HEK293 (cell line): ENCODE data around the gene OPA3.

Experiments
- CTCF ChIA-PET: fragments of 350-600 bp; formaldehyde crosslinking; extraction: SDS; loops from one replicate; lab custom pipeline; 2021; ENCODE audit warnings: antibody characterized with exemption; lab: Yijun Ruan, JAX
- POLR2A ChIA-PET: fragments of 300-600 bp; formaldehyde crosslinking; extraction: SDS; loops from one replicate; lab custom pipeline; 2020; ENCODE audit warnings: antibody characterized with exemption, inconsistent platforms; lab: Yijun Ruan, JAX
- H3K27ac ChIP-seq: fragments of 200-500 bp; sonication (Bioruptor generic); 2 replicates; pipeline ENCODE4 v1.5.1; 2014; ENCODE audit warnings: low read depth, low read length, control low read depth, inconsistent platforms; ENCODE audit errors: extremely low read depth
- H3K36me3 ChIP-seq, 2 experiments: fragments of 200-500 bp in 1 of 2; sonication (Bioruptor generic) in 1 of 2; 1 replicate in 1 of 2; 2 replicates in 1 of 2; pipeline ENCODE4 v1.5.1; 2014 to 2017; ENCODE audit warnings: inconsistent platforms in 2 of 2, low read length in 2 of 2; ENCODE audit not compliant: control insufficient read depth in 2 of 2, insufficient read depth in 1 of 2
- H3K4me1 ChIP-seq: fragments of 200-500 bp; sonication (Bioruptor generic); 2 replicates; pipeline ENCODE4 v1.5.1; 2014; ENCODE audit warnings: mild to moderate bottlenecking, low read length, inconsistent platforms; ENCODE audit not compliant: control insufficient read depth, insufficient read depth
- H3K4me3 ChIP-seq: 2 replicates; pipeline ENCODE4 v1.5.1; 2011; ENCODE audit warnings: low read depth, mild to moderate bottlenecking, control low read depth, low read length, moderate library complexity
- H3K9me3 ChIP-seq: fragments of 200-500 bp; sonication (Bioruptor generic); 2 replicates; pipeline ENCODE4 v1.5.1; 2014; ENCODE audit warnings: low read depth, low read length, inconsistent platforms; ENCODE audit not compliant: control insufficient read depth, insufficient read depth
- BCL11A ChIP-seq: fragments of 450-650 bp; formaldehyde crosslinking; IDR thresholded peaks from 2 replicates; pipeline ENCODE4 v1.5.1; 2016; ENCODE audit warnings: low read depth, missing biosample characterization, missing genetic modification characterization
- BCL6B ChIP-seq: fragments of 450-650 bp; formaldehyde crosslinking; IDR thresholded peaks from 2 replicates; pipeline ENCODE4 v1.5.1; 2017; ENCODE audit warnings: missing biosample characterization, missing genetic modification characterization
- EGR2 ChIP-seq: fragments of 450-650 bp; formaldehyde crosslinking; IDR thresholded peaks from 2 replicates; pipeline ENCODE4 v1.5.1; 2016; ENCODE audit warnings: low read depth, missing biosample characterization, missing genetic modification characterization
- GLI2 ChIP-seq: fragments of 450-650 bp; formaldehyde crosslinking; IDR thresholded peaks from 2 replicates; pipeline ENCODE4; 2017; ENCODE audit warnings: missing biosample characterization, missing genetic modification characterization, low read depth, borderline replicate concordance
- GLIS1 ChIP-seq: fragments of 450-650 bp; formaldehyde crosslinking; IDR thresholded peaks from 2 replicates; pipeline ENCODE4 v1.5.1; 2016; ENCODE audit warnings: missing biosample characterization, missing genetic modification characterization
- IKZF3 ChIP-seq: fragments of 450-650 bp; IDR thresholded peaks from 2 replicates; pipeline ENCODE4 v1.5.0; 2018; ENCODE audit warnings: missing biosample characterization, mild to moderate bottlenecking, missing genetic modification characterization, moderate library complexity
- KLF10 ChIP-seq: fragments of 450-650 bp; IDR thresholded peaks from 2 replicates; pipeline ENCODE4 v1.5.1; 2018; ENCODE audit warnings: missing biosample characterization, mild to moderate bottlenecking, missing genetic modification characterization
- MEIS1 ChIP-seq: sonication (generic); formaldehyde crosslinking; IDR thresholded peaks from 2 replicates; pipeline ENCODE4 v1.8.1; 2022; ENCODE audit warnings: missing genetic modification reagents, mild to moderate bottlenecking, borderline replicate concordance
- PRDM1 ChIP-seq: fragments of 450-650 bp; formaldehyde crosslinking; IDR thresholded peaks from 2 replicates; pipeline ENCODE4; 2016; ENCODE audit warnings: missing biosample characterization, missing genetic modification characterization
- SP2 ChIP-seq: fragments of 450-650 bp; formaldehyde crosslinking; IDR thresholded peaks from 2 replicates; pipeline ENCODE4 v1.5.1; 2016; ENCODE audit warnings: missing biosample characterization, missing genetic modification characterization
- SP7 ChIP-seq: fragments of 450-650 bp; formaldehyde crosslinking; IDR thresholded peaks from 2 replicates; pipeline ENCODE4 v1.5.1; 2016; ENCODE audit warnings: missing biosample characterization, missing genetic modification characterization
- YY2 ChIP-seq: fragments of 450-650 bp; formaldehyde crosslinking; IDR thresholded peaks from 2 replicates; pipeline ENCODE4 v1.5.1; 2016; ENCODE audit warnings: missing biosample characterization, missing genetic modification characterization
- ZEB2 ChIP-seq: fragments of 450-650 bp; formaldehyde crosslinking; IDR thresholded peaks from 2 replicates; pipeline ENCODE4 v1.5.1; 2016; ENCODE audit warnings: missing biosample characterization, missing genetic modification characterization
- ZFP37 ChIP-seq: fragments of 450-650 bp; formaldehyde crosslinking; IDR thresholded peaks from 2 replicates; pipeline ENCODE4 v1.5.1; 2016; ENCODE audit warnings: missing biosample characterization, missing genetic modification characterization
- ZNF112 ChIP-seq: fragments of 450-650 bp; formaldehyde crosslinking; IDR thresholded peaks from 2 replicates; pipeline ENCODE4 v1.5.0; 2017; ENCODE audit warnings: missing biosample characterization, missing genetic modification characterization
- ZNF155 ChIP-seq: fragments of 450-650 bp; formaldehyde crosslinking; IDR thresholded peaks from 2 replicates; pipeline ENCODE4 v1.5.1; 2016; ENCODE audit warnings: missing biosample characterization, missing genetic modification characterization
- ZNF16 ChIP-seq: fragments of 450-650 bp; formaldehyde crosslinking; IDR thresholded peaks from 2 replicates; pipeline ENCODE4 v1.5.1; 2016; ENCODE audit warnings: low read depth, missing biosample characterization, missing genetic modification characterization
- ZNF169 ChIP-seq: fragments of 450-650 bp; formaldehyde crosslinking; IDR thresholded peaks from 2 replicates; pipeline ENCODE4 v1.5.1; 2016; ENCODE audit warnings: missing biosample characterization, missing genetic modification characterization
- ZNF202 ChIP-seq: fragments of 450-650 bp; formaldehyde crosslinking; IDR thresholded peaks from 2 replicates; pipeline ENCODE4 v1.5.1; 2016; ENCODE audit warnings: missing biosample characterization, missing genetic modification characterization, borderline replicate concordance
- ZNF239 ChIP-seq: fragments of 450-650 bp; formaldehyde crosslinking; IDR thresholded peaks from 2 replicates; pipeline ENCODE4 v1.5.1; 2016; ENCODE audit warnings: missing biosample characterization, missing genetic modification characterization
- ZNF350 ChIP-seq: fragments of 450-650 bp; formaldehyde crosslinking; IDR thresholded peaks from 2 replicates; pipeline ENCODE4 v1.5.0; 2017; ENCODE audit warnings: missing biosample characterization, mild to moderate bottlenecking, missing genetic modification characterization
- ZNF354C ChIP-seq: fragments of 450-650 bp; formaldehyde crosslinking; IDR thresholded peaks from 2 replicates; pipeline ENCODE4 v1.5.1; 2016; ENCODE audit warnings: missing biosample characterization, missing genetic modification characterization, low read depth, borderline replicate concordance
- ZNF416 ChIP-seq: fragments of 450-650 bp; formaldehyde crosslinking; IDR thresholded peaks from 2 replicates; pipeline ENCODE4 v1.5.1; 2016; ENCODE audit warnings: missing biosample characterization, missing genetic modification characterization
- ZNF530 ChIP-seq: fragments of 450-650 bp; formaldehyde crosslinking; IDR thresholded peaks from 2 replicates; pipeline ENCODE4 v1.5.1; 2016; ENCODE audit warnings: low read depth, missing biosample characterization, missing genetic modification characterization
- ZNF548 ChIP-seq: fragments of 450-650 bp; formaldehyde crosslinking; IDR thresholded peaks from 2 replicates; pipeline ENCODE4 v1.5.1; 2016; ENCODE audit warnings: missing biosample characterization, missing genetic modification characterization
- ZNF549 ChIP-seq: fragments of 450-650 bp; IDR thresholded peaks from 2 replicates; pipeline ENCODE4 v1.5.1; 2018; ENCODE audit warnings: missing biosample characterization, missing genetic modification characterization, mild to moderate bottlenecking, inconsistent platforms, moderate library complexity
- ZNF585B ChIP-seq: fragments of 450-650 bp; formaldehyde crosslinking; IDR thresholded peaks from 2 replicates; pipeline ENCODE4 v1.5.1; 2016; ENCODE audit warnings: missing biosample characterization, missing genetic modification characterization
- ZNF610 ChIP-seq: fragments of 450-650 bp; formaldehyde crosslinking; IDR thresholded peaks from 2 replicates; pipeline ENCODE4 v1.5.1; 2016; ENCODE audit warnings: missing biosample characterization, missing genetic modification characterization, borderline replicate concordance
- ZNF624 ChIP-seq: fragments of 450-650 bp; formaldehyde crosslinking; IDR thresholded peaks from 2 replicates; pipeline ENCODE4 v1.5.1; 2017; ENCODE audit warnings: missing biosample characterization, missing genetic modification characterization
- ZNF670 ChIP-seq: fragments of 450-650 bp; formaldehyde crosslinking; IDR thresholded peaks from 2 replicates; pipeline ENCODE4 v1.5.1; 2016; ENCODE audit warnings: missing biosample characterization, missing genetic modification characterization, low read depth
- ZNF704 ChIP-seq: fragments of 450-650 bp; formaldehyde crosslinking; IDR thresholded peaks from 2 replicates; pipeline ENCODE4 v1.5.1; 2016; ENCODE audit warnings: missing biosample characterization, missing genetic modification characterization
- ZNF707 ChIP-seq: fragments of 450-650 bp; formaldehyde crosslinking; IDR thresholded peaks from 2 replicates; pipeline ENCODE4 v1.5.1; 2016; ENCODE audit warnings: missing biosample characterization, missing genetic modification characterization
- ZXDB ChIP-seq: fragments of 450-650 bp; formaldehyde crosslinking; IDR thresholded peaks from 2 replicates; pipeline ENCODE4 v1.5.1; 2016; ENCODE audit warnings: missing biosample characterization, missing genetic modification characterization
- TF ChIP-seq, protein P1 (sequence below): fragments of 450-650 bp; formaldehyde crosslinking; IDR thresholded peaks from 2 replicates; pipeline ENCODE4 v1.5.1; 2016; ENCODE audit warnings: missing biosample characterization, missing genetic modification characterization

OPA3 gene

DNA sequence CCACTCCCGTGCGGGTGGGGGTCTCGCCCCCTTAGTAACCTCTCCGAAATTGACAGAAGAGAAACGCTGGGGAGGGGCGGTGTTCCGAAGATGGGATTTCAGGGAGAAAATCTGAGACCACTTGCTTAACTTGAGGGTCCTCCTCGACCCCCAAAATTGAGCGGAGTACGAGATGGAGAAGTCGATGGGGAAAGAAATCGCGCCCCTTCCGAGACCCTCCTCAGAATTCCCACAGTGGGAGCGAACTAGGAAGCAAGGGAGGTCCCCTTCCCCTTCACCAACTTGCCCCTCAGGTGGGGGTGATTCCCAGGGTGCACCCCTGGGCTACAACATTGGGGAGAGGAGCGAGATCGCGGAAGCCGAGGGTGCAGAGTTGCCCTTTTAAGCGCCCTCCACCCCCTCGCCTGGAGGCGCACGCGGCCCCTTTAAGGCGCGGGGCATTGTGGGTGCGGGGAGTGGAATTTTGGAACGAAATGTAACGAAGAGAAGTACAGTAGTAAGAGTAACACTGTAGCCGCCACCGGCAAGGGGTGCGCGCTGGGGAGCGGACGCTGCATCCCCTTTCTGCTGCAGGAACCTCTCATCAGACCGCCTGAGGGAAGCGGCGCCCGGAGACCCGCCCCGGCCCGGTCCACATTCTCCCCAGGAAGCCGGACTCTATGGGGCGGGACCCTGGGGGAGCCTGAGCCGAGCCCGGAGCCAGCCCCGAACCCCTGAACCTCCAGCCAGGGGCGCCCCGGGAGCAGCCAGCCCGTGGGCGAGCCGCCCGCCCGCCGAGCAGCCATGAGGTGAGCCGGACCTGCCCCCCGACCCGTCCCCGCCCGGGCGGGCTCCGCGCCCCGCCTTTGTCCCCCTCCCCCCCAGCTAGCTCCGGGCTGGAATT, 77.4 kb downstream of the OPA3 start, which contains the start of gene VASP:
VASP (plus strand) TSS at position 491 of the 883 bp plus-strand sequence; CDS start at position 784, 293 bp downstream.
- peaks cover 15% of the 10 kb centered on the region for H3K4me1 ChIP-seq
- ChIA-PET POLR2A (interaction anchor here (0.6 to 1.6 kb wide), 7 partner anchors 8 to 1286 kb away, joined by 3 to 4 read pairs (median 3); no protein-coding TSS in a partner anchor), CTCF (interaction anchor here (1.0 to 1.8 kb wide), 3 partner anchors 10 to 134 kb away, joined by 3 to 10 read pairs (median 3); no protein-coding TSS in a partner anchor)
- H3K36me3 ChIP-seq = no peaks in the 10 kb centered on the region
- H3K4me3 ChIP-seq = peak within 1 kb of the TSS; percentile 87
- H3K9me3 ChIP-seq = no peaks in the 10 kb centered on the region
- H3K27ac ChIP-seq = peak within 1 kb of the TSS; percentile 82
- TF ChIP-seq ZNF624 (tag by site-specific recombination) = no peak
- TF ChIP-seq IKZF3 (tag by site-specific recombination) = no peak
- TF ChIP-seq ZNF202 (tag by site-specific recombination) = no peak
- no peak for TF ChIP-seq ZNF549
- TF ChIP-seq ZNF707 (tag by site-specific recombination) = no peak
- no peak for TF ChIP-seq ZNF239 (tag by site-specific recombination)
- TF ChIP-seq ZFP37 (tag by site-specific recombination) = no peak
- TF ChIP-seq ZNF670 = no peak
- TF ChIP-seq ZNF704 (tag by site-specific recombination) = no peak
- TF ChIP-seq MEIS1 (CRISPR knock-in tag) = no peak
- TF ChIP-seq BCL6B (tag by site-specific recombination) = no peak
- peak; percentile 61 for TF ChIP-seq KLF10 (tag by site-specific recombination)
- no peak for TF ChIP-seq ZNF350 (tag by site-specific recombination)
- no peak for TF ChIP-seq ZNF155 (tag by site-specific recombination)
- TF ChIP-seq BCL11A (tag by site-specific recombination) = no peak
- TF ChIP-seq, protein P1, sequence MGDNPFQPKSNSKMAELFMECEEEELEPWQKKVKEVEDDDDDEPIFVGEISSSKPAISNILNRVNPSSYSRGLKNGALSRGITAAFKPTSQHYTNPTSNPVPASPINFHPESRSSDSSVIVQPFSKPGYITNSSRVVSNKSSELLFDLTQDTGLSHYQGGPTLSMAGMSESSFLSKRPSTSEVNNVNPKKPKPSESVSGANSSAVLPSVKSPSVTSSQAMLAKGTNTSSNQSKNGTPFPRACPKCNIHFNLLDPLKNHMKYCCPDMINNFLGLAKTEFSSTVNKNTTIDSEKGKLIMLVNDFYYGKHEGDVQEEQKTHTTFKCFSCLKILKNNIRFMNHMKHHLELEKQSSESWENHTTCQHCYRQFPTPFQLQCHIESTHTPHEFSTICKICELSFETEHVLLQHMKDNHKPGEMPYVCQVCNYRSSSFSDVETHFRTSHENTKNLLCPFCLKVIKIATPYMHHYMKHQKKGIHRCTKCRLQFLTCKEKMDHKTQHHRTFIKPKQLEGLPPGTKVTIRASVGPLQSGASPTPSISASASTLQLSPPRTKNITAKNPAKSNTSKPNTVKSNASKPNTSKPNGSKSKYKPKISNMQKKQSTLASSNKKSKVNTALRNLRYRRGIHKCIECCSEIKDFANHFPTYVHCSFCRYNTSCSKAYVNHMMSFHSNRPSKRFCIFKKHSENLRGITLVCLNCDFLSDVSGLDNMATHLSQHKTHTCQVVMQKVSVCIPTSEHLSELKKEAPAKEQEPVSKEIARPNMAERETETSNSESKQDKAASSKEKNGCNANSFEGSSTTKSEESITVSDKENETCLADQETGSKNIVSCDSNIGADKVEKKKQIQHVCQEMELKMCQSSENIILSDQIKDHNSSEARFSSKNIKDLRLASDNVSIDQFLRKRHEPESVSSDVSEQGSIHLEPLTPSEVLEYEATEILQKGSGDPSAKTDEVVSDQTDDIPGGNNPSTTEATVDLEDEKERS (tag by site-specific recombination) = no peak
- 0 out of 2 replicates have a peak, but pooled peaks have one; percentile 37 for TF ChIP-seq GLIS1
- TF ChIP-seq SP2 (tag by site-specific recombination) = peak; percentile 65
- TF ChIP-seq ZEB2 (tag by site-specific recombination) = 0 out of 2 replicates have a peak, but pooled peaks have one; percentile 49
- no peak for TF ChIP-seq GLI2
- TF ChIP-seq ZNF16 = no peak
- no peak for TF ChIP-seq ZNF354C (tag by site-specific recombination)
- TF ChIP-seq ZNF416 (tag by site-specific recombination) = no peak
- TF ChIP-seq YY2 = no peak
- 0 out of 2 replicates have a peak, but pooled peaks have one; percentile 41 for TF ChIP-seq ZNF610 (tag by site-specific recombination)
- TF ChIP-seq ZNF530 (tag by site-specific recombination) = no peak
- no peak for TF ChIP-seq ZNF112
- TF ChIP-seq EGR2 (tag by site-specific recombination) = no peak; the same call in 1 of the 2 replicates
- TF ChIP-seq ZNF169 (tag by site-specific recombination) = no peak
- no peak for TF ChIP-seq ZNF548 (tag by site-specific recombination)
- TF ChIP-seq PRDM1 = peak; percentile 37
- TF ChIP-seq SP7 = peak; percentile 19; the same call in 1 of the 2 replicates
- TF ChIP-seq ZNF585B (tag by site-specific recombination) = no peak
- TF ChIP-seq ZXDB (tag by site-specific recombination) = peak; percentile 73
